ENCODE results near the gene NAA25.

- TF ChIP-seq EZH2 (IDR thresholded peaks at IDR 0.05) (no peak), POLR2AphosphoS5 (IDR thresholded peaks at IDR 0.05; ENCODE audit: borderline replicate concordance, low read depth, low read length) (no peak), FOXP2 (optimal IDR thresholded peaks at IDR 0.05; ENCODE audit: control extremely low read depth, extremely low read length, insufficient read depth) (no peak)
These were observed 128.0 kb downstream of the NAA25 start for GRCh38 chr12:111980598-111980997.
